ENCODE results near the gene ZNF385B.
A peak's percentile ranks its signal among the peaks of the same experiment; 100 is the strongest.

ZNF385B gene

DNA sequence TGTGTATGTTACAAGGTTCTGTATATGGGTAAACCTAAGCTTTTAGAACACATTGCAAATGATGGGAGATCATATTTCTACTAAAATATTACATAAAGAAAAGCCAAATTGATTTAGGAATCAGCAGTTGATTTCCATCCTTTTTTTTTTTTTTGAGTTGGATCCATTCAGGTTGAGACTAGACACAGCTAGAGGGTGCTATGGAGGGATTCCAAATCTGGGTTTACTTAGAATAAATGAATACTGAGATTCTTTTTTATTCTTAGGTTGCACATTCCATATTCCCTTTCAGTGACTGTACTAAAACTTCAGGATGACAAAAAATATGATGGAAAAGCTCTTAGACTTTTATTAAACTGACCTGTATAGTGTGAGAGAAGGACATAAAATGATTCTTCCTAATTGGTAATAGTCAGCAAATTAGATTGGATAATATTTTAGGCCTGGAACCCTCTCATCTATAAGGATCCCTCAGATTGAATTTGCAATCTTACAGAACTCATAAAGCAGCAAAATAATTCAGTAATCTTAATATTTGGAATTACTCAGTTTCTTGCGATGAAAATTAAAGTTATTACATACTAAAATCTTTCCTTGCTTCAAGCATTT is 413.5 kb downstream of the ZNF385B start:
- H3K4me3 ChIP-seq (ENCODE audit: low read depth in 1 of 2, low read length in 1 of 2) = no peak overlapping the region
- no peaks in the 10 kb centered on the region for H3K36me3 ChIP-seq
- H3K4me1 ChIP-seq (ENCODE audit: control insufficient read depth in 1 of 2, insufficient read depth in 1 of 2, low read depth in 1 of 2, low read length in 1 of 2) = peaks cover 11 to 21% of the 10 kb centered on the region in 2 experiments
- TF ChIP-seq, protein P1, sequence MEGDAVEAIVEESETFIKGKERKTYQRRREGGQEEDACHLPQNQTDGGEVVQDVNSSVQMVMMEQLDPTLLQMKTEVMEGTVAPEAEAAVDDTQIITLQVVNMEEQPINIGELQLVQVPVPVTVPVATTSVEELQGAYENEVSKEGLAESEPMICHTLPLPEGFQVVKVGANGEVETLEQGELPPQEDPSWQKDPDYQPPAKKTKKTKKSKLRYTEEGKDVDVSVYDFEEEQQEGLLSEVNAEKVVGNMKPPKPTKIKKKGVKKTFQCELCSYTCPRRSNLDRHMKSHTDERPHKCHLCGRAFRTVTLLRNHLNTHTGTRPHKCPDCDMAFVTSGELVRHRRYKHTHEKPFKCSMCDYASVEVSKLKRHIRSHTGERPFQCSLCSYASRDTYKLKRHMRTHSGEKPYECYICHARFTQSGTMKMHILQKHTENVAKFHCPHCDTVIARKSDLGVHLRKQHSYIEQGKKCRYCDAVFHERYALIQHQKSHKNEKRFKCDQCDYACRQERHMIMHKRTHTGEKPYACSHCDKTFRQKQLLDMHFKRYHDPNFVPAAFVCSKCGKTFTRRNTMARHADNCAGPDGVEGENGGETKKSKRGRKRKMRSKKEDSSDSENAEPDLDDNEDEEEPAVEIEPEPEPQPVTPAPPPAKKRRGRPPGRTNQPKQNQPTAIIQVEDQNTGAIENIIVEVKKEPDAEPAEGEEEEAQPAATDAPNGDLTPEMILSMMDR (IDR thresholded peaks at IDR 0.05) = no peak
- H3K27me3 ChIP-seq = no peaks in the 10 kb centered on the region
- no peak overlapping the region for H3K27ac ChIP-seq
- no peaks in the 10 kb centered on the region for H3K9me3 ChIP-seq

DNA sequence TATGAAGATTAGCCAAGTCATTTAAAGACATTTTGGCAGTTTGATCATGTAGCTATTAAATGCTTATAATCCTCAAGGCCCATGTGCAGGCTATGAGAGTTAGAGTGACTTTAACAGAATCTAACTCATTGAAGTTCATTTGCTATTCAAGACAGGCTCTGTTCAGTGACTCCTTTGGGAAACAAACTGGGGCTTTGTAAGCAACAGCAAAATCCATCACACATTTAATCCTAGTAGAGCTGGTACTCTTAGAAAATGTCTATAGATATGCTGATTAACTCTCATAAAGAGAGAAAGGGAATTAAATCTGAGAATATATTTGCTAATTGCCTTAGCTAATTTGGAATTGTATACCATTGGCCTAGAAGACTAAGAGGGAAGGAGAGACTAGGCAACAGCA is 414.0 kb downstream of the ZNF385B start:
- Histone ChIP-seq H3K4me3 (ENCODE audit: low read depth in 1 of 2, low read length in 1 of 2) (no peak overlapping the region), H3K27ac (no peak overlapping the region), H3K4me1 (ENCODE audit: control insufficient read depth in 1 of 2, insufficient read depth in 1 of 2, low read depth in 1 of 2, low read length in 1 of 2) (peaks cover 13 to 26% of the 10 kb centered on the region in 2 experiments)

DNA sequence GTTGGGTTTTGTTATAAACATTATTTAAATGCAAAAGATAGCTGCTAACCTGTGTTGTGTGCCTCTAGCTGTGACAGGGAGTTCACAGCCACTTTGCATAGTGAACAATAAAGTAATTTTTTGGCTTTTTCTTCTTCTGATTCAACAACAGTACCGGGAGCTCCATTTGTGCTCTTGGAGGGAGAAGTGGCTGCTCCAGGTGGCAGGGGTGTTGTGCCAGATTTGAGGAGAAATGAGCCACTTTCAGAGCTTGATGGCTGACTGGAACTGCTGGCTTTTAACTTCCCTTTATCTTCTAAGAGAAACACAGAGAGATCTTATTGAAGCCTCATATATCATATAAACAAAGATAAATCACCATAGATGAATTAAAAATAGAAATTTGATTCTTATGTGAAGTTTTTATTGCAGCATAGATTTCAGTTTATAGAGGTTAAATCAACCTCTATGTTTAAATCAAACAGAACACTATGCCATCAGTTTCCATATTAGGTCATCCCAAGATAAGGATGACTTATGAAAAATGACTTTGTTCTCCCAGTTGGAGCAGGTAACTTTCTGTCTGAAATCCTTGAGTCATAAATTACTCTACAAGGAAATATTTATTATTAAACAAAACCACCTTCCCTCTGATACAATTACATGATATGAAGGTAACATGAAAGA is 414.8 kb downstream of the ZNF385B start:
- H3K36me3 ChIP-seq = no peaks in the 10 kb centered on the region
- H3K27me3 ChIP-seq = no peaks in the 10 kb centered on the region
- H3K27ac ChIP-seq = no peak overlapping the region
- H3K9me3 ChIP-seq = no peaks in the 10 kb centered on the region
- no peak overlapping the region for H3K4me3 ChIP-seq (ENCODE audit: low read depth in 1 of 2, low read length in 1 of 2)
- TF ChIP-seq, protein P1 (IDR thresholded peaks at IDR 0.05) = no peak
- H3K4me1 ChIP-seq (ENCODE audit: control insufficient read depth in 1 of 2, insufficient read depth in 1 of 2, low read depth in 1 of 2, low read length in 1 of 2) = peaks cover 19 to 32% of the 10 kb centered on the region in 2 experiments

More for the DNA sequence above, 414.0 kb downstream of the ZNF385B start:
- TF ChIP-seq, protein P1 (IDR thresholded peaks at IDR 0.05) = no peak
- no peaks in the 10 kb centered on the region for H3K9me3 ChIP-seq
- H3K36me3 ChIP-seq = no peaks in the 10 kb centered on the region
- H3K27me3 ChIP-seq = no peaks in the 10 kb centered on the region

DNA sequence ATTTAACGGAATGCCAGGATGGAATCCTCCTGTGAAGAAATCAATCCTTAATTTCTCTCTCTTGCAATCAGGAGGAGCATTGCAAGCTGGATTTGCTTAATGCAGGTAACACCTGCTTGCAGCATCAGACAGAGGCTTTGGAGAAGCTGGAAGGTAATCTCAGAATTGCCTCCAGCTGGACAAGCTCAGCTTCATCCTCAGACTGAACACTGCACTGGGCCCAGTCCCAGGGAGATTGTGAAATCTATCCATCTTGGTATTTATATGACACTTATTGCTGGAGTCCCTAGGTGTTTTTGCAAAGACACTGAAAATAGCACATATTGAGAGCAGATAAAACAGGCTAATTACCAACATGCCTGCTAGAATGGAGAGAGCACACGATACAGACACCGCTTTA is 417.4 kb downstream of the ZNF385B start:
- TF ChIP-seq, protein P1 (IDR thresholded peaks at IDR 0.05) = no peak
- H3K4me1 ChIP-seq (ENCODE audit: control insufficient read depth in 1 of 2, insufficient read depth in 1 of 2, low read depth in 1 of 2, low read length in 1 of 2) = peaks cover 19 to 32% of the 10 kb centered on the region in 2 experiments
- no peak overlapping the region for H3K4me3 ChIP-seq (ENCODE audit: low read depth in 1 of 2, low read length in 1 of 2)
- H3K9me3 ChIP-seq = no peaks in the 10 kb centered on the region
- H3K27ac ChIP-seq = no peak overlapping the region
- no peaks in the 10 kb centered on the region for H3K36me3 ChIP-seq
- H3K27me3 ChIP-seq = no peaks in the 10 kb centered on the region

DNA sequence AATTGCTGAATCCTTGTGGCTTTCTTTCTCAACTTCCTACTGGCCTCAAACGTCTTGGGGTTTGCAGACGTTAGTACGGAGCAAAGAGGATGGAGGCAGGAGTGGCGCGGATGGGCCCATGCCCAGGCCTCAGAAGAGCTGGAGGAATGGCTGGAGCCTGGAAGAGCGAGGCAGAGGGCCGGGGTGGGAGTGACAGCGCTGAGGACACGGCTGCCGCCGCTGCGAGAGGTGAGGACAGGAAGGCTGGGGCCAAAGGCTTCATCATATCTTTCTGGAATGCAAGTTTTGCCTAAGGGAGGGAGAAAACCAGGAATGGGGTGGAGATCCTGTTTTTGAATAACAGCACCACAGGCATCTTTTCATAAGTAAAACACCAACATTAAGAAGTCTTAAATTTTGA is 418.2 kb downstream of the ZNF385B start:
- peak overlapping the region; percentile 8 to 33 for H3K4me3 ChIP-seq (ENCODE audit: low read depth in 1 of 2, low read length in 1 of 2)
- H3K36me3 ChIP-seq = no peaks in the 10 kb centered on the region
- no peak overlapping the region for H3K27ac ChIP-seq
- H3K4me1 ChIP-seq (ENCODE audit: control insufficient read depth in 1 of 2, insufficient read depth in 1 of 2, low read depth in 1 of 2, low read length in 1 of 2) = peaks cover 19 to 32% of the 10 kb centered on the region in 2 experiments
- H3K9me3 ChIP-seq = no peaks in the 10 kb centered on the region
- no peaks in the 10 kb centered on the region for H3K27me3 ChIP-seq
- TF ChIP-seq, protein P1 (IDR thresholded peaks at IDR 0.05) = no peak
